Endothelial cell (in vitro differentiated cells): Measurements from ENCODE around the gene SLC39A1. TPM values are rescaled to one million over a fixed set of nuclear protein-coding genes. Genes with fewer than 3 reads are reported as not detected.

Experiments
- DNase-seq: peaks from one replicate; pipeline ENCODE4 v3.0.0; 2021; ENCODE audit warnings: low spot score
- H3K27ac Mint-ChIP-seq: one replicate; pipeline ENCODE4 v1.8.0; 2021; ENCODE audit warnings: mixed read lengths, inconsistent platforms; ENCODE audit not compliant: unreplicated experiment
- H3K27me3 Mint-ChIP-seq: one replicate; pipeline ENCODE4 v1.8.0; 2021; ENCODE audit warnings: mild to moderate bottlenecking, moderate library complexity, mixed read lengths, inconsistent platforms; ENCODE audit not compliant: unreplicated experiment
- H3K36me3 Mint-ChIP-seq: one replicate; pipeline ENCODE4 v1.8.0; 2021; ENCODE audit warnings: mild to moderate bottlenecking, low read depth, mixed read lengths, inconsistent platforms; ENCODE audit not compliant: unreplicated experiment
- H3K4me1 Mint-ChIP-seq: one replicate; pipeline ENCODE4 v1.8.0; 2021; ENCODE audit warnings: mild to moderate bottlenecking, mixed read lengths, inconsistent platforms; ENCODE audit not compliant: unreplicated experiment
- H3K4me3 Mint-ChIP-seq: one replicate; pipeline ENCODE4 v1.8.0; 2021; ENCODE audit warnings: mild to moderate bottlenecking, mixed read lengths, inconsistent platforms; ENCODE audit not compliant: unreplicated experiment
- H3K9me3 Mint-ChIP-seq: one replicate; pipeline ENCODE4 v1.8.0; 2021; ENCODE audit warnings: mixed read lengths, inconsistent platforms; ENCODE audit not compliant: unreplicated experiment
- CTCF ChIP-seq: fragments of 200-600 bp; sonication (generic); IDR thresholded peaks from one replicate; pipeline ENCODE4 v1.5.0; 2021; ENCODE audit warnings: antibody characterized with exemption; ENCODE audit not compliant: unreplicated experiment
- total RNA-seq: library from RNA; stranded (reverse); fragmentation: NEBNext Ultra II Directional; extraction: Animal tissue kit (Norgen Biotek cat#: 25700); gene quantifications from one replicate; pipeline ENCODE4 v1.2.1, GENCODE V29; 2021; ENCODE audit not compliant: unreplicated experiment

SLC39A1 gene
- total RNA-seq, 1 donor from 2014 or later, result 136 TPM

- Mint-ChIP-seq H3K9me3 (no peaks in the 10 kb centered on the region), H3K27ac (peak within 1 kb of the TSS; percentile 74), H3K4me3 (peak within 1 kb of the TSS; percentile 97), H3K27me3 (peaks cover 15% of the 10 kb centered on the region), H3K4me1 (peaks cover 18% of the 10 kb centered on the region), H3K36me3 (peaks cover 21% of the 10 kb centered on the region)
- TF ChIP-seq CTCF, result peak; percentile 89
- peak; percentile 85 for DNase-seq
These were observed 16.6 kb downstream of the SLC39A1 start, which contains the start of gene DENND4B for GRCh38 chr1:153946622-153947241. Gene DENND4B, minus strand, starts transcription at chr1:153946718. Its CDS starts 2,344 bp downstream, at chr1:153944374.

GRCh38 chr1:153945795-153946621, 17.3 kb downstream of the SLC39A1 start:
- H3K4me3 Mint-ChIP-seq, result peak overlapping the region; percentile 97
- H3K9me3 Mint-ChIP-seq, result no peaks in the 10 kb centered on the region
- no peak for TF ChIP-seq CTCF
- H3K27ac Mint-ChIP-seq, result no peak overlapping the region
- peaks cover 18% of the 10 kb centered on the region for H3K4me1 Mint-ChIP-seq
- H3K36me3 Mint-ChIP-seq, result peaks cover 14% of the 10 kb centered on the region
- peaks cover 15% of the 10 kb centered on the region for H3K27me3 Mint-ChIP-seq
- DNase-seq, result peak; percentile 65

- peaks cover 16% of the 10 kb centered on the region for H3K27me3 Mint-ChIP-seq
- no peak for DNase-seq
- H3K4me3 Mint-ChIP-seq, result peak overlapping the region; percentile 97
- H3K9me3 Mint-ChIP-seq, result no peaks in the 10 kb centered on the region
- H3K4me1 Mint-ChIP-seq, result peaks cover 18% of the 10 kb centered on the region
- no peak for TF ChIP-seq CTCF
- H3K27ac Mint-ChIP-seq, result peak overlapping the region; percentile 74
- H3K36me3 Mint-ChIP-seq, result peaks cover 11% of the 10 kb centered on the region
These were observed 18.1 kb downstream of the SLC39A1 start for GRCh38 chr1:153945131-153945794.

GRCh38 chr1:153944827-153945117, 18.6 kb downstream of the SLC39A1 start:
- H3K27me3 Mint-ChIP-seq, result peaks cover 17% of the 10 kb centered on the region
- peaks cover 18% of the 10 kb centered on the region for H3K4me1 Mint-ChIP-seq
- H3K4me3 Mint-ChIP-seq, result peak overlapping the region; percentile 97
- H3K27ac Mint-ChIP-seq, result no peak overlapping the region
- no peaks in the 10 kb centered on the region for H3K9me3 Mint-ChIP-seq
- H3K36me3 Mint-ChIP-seq, result peaks cover 13% of the 10 kb centered on the region
- no peak for DNase-seq
- TF ChIP-seq CTCF, result no peak
